Heart right ventricle (tissue), 16 donors: ENCODE results near the gene VAX1. TPM values are rescaled to one million over a fixed set of nuclear protein-coding genes. Genes with fewer than 3 reads are reported as not detected.
A peak's percentile ranks its signal among the peaks of the same experiment; 100 is the strongest.
"Not testable (repeated sequence)": the region's sequence is repeated elsewhere in the genome, so short reads cannot be mapped to it uniquely, and the experiment has no call there.

Experiments used
- ATAC-seq, 8 donors: fragments of 200-7000 bp; cut with Tn5 transposase; one replicate each; pipeline ENCODE4 v1.9.1; 2020; ENCODE audit warnings: mild to moderate bottlenecking in 8 of 8, moderate library complexity in 8 of 8, moderate number of reproducible peaks in 1 of 8
- DNase-seq, 2 donors: peaks; one replicate each; pipeline ENCODE4 v3.0.0-alpha.2; 2020
- H3K27ac ChIP-seq, 10 donors: fragments of 200-600 bp; sonication (generic) in 2 of 10; one replicate each; pipeline versions ENCODE4 v1.5.0 to v1.8.0; 2020 to 2022; ENCODE audit warnings: mild to moderate bottlenecking in 3 of 10
- H3K27me3 ChIP-seq, 7 donors: fragments of 200-600 bp; one replicate each; pipeline ENCODE4 v1.8.0; 2021 to 2022; ENCODE audit warnings: mild to moderate bottlenecking in 2 of 7
- H3K36me3 ChIP-seq, 9 donors: fragments of 200-600 bp; sonication (generic) in 1 of 9; one replicate each; pipeline versions ENCODE4 v1.5.0 to v1.8.0; 2020 to 2022; ENCODE audit warnings: mild to moderate bottlenecking in 2 of 9
- H3K4me1 ChIP-seq, 9 donors: fragments of 200-600 bp; sonication (generic) in 1 of 9; one replicate each; pipeline versions ENCODE4 v1.5.0 to v1.8.0; 2020 to 2022; ENCODE audit warnings: mild to moderate bottlenecking in 4 of 9
- H3K4me3 ChIP-seq, 10 donors: fragments of 200-600 bp; sonication (generic) in 2 of 10; one replicate each; pipeline versions ENCODE4 v1.5.0 to v1.8.0; 2020 to 2022; ENCODE audit warnings: mild to moderate bottlenecking in 7 of 10, moderate library complexity in 2 of 10
- H3K9me3 ChIP-seq, 11 donors: fragments of 200-600 bp in 10 of 11; sonication (generic) in 2 of 11; one replicate each; pipeline versions ENCODE4 v1.5.0 to v1.8.0; 2013 to 2022; ENCODE audit warnings: mild to moderate bottlenecking in 2 of 11, control low read depth in 1 of 11, moderate library complexity in 1 of 11
- WGBS, 2 donors: extraction: QIAGEN DNeasy Blood & Tissue Kit; methylation state at CpG; one replicate each; pipeline ENCODE4 v1.1.7; 2013; ENCODE audit warnings: inconsistent platforms in 1 of 2; 5-methylcytosine and 5-hydroxymethylcytosine counted together
- intact Hi-C, 10 donors: fragments of 100-400 bp; cut with DNase I; formaldehyde crosslinking; loops; one replicate each; pipeline versions ENCODE4 v1.11.1 to v1.14.2; 2022
- long read RNA-seq, 3 donors: library from polyadenylated mRNA; unstranded; transcript quantifications; one replicate each; pipeline ENCODE4 v2.0.0, GENCODE V29; 2020 to 2021
- polyA plus RNA-seq, 2 donors: library from polyadenylated mRNA; stranded (reverse); fragments of 200-250 nt; gene quantifications; one replicate each; pipeline ENCODE4 v1.2.3, GENCODE V29; 2013
- total RNA-seq, 10 donors: library from RNA; stranded (reverse); fragmentation: NEBNext Ultra II Directional in 3 of 10; extraction: Animal tissue kit (Norgen Biotek cat#: 25700) in 3 of 10; gene quantifications; one replicate each; pipeline versions ENCODE4 v1.2.1 to v1.2.4, GENCODE V29; 2021 to 2023
- TF ChIP-seq, protein P1 (sequence below), 9 donors: fragments of 200-600 bp; sonication (generic) in 2 of 9; IDR thresholded peaks; one replicate each; pipeline versions ENCODE4 v1.5.0 to v1.8.0; 2021 to 2022; ENCODE audit warnings: antibody characterized with exemption in 9 of 9, mild to moderate bottlenecking in 5 of 9, moderate library complexity in 1 of 9
- donor health status: Arrhythmogenic right ventricular cardiomyopathy.
- donor health status: ischemic (EF 13 %, LVEDD 7.1; RV severe dilation, severe dysfunction).
- donor health status: healthy with polysubstance abuse.
- donor health status: DM: no; HTN: yes; CAD: no.
- donor health status: DM: no; HTN: no; CAD: no.
- donor health status: ischemic (EF 25% LVEDD 6.9; RV normal size, moderate dysfunction).
- donor health status: ischemic (EF 25% LVEDD 5.7; RV mildly dilated, moderate dysfunction).
- donor health status: healthy.
- donor health status: DM: yes; HTN: yes; CAD: no.
- donor health status: Ischemic cardiomyopathy.
- donor health status: ischemic (EF 35%, LVEDD 5.7; RV mildly dilated, moderate dysfunction).
- donor health status: nonischemic (EF 11% LVEDD 7.7; RV severe dilation, severe dysfunction).
- donor health status: DM: yes; HTN: yes; CAD: no.
- donor health status: PGD.
- donor health status: ischemic (EF 29% LVEDD 5.4; RV normal size, mild dysfunction).
- donor health status: nonischemic (EF 23%, LVEDD 6.1; RV moderate dilation, normal function).

Gene VAX1, protein sequence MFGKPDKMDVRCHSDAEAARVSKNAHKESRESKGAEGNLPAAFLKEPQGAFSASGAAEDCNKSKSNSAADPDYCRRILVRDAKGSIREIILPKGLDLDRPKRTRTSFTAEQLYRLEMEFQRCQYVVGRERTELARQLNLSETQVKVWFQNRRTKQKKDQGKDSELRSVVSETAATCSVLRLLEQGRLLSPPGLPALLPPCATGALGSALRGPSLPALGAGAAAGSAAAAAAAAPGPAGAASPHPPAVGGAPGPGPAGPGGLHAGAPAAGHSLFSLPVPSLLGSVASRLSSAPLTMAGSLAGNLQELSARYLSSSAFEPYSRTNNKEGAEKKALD
- total RNA-seq (not detected), polyA plus RNA-seq (not detected)
- long read RNA-seq, donor 1, result 0 reads
- long read RNA-seq, donor 2, result 0 reads
- long read RNA-seq, donor 3, result 0 reads

DNA sequence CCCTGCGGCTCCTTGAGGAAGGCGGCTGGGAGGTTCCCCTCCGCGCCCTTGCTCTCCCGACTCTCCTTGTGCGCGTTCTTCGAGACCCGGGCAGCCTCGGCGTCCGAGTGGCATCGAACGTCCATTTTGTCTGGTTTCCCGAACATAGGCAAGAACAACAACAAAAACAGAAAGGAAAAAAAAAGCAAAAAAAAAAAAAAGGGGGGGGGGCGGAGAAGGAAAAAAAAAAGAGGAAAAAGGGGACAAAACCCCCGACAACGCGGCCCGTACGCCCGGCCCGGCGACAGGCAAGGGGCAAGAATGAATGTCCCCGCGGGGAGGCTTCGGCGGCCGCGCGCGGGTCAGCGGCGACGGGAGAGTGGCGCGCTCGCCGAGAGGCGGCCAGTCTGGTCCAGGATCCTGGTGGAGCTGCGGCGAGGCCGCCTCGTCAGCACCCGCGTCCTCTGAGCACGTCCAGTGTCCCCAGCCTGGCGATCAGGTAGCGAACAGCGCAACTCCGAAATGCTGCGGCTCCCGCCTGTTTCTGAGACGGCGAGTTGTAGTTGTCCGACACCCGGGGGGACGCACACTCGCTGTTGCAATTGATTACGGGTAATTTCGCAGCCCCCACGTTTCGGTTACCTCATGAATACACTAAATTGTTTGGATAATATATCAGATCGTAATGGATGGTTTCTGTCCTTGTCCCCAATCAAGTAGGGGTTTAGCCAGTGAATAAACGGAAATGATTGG, at the start of gene VAX1:
Gene VAX1 (minus strand): TSS at position 360 of the 732 bp plus-strand sequence. CDS start 214 bp downstream, at position 146.
- Histone ChIP-seq H3K27me3 (peaks cover 53 to 99% (median 98%) of the 10 kb centered on the region in 7 donors), H3K4me1 (peaks cover 5 to 37% (median 32%) of the 10 kb centered on the region in 9 donors), H3K9me3 (no peaks in the 10 kb centered on the region), H3K4me3 (peak within 1 kb of the TSS; percentile 25 to 49 (median 40)), H3K27ac (no peak within 1 kb of the TSS), H3K36me3 (no peaks in the 10 kb centered on the region)
- TF ChIP-seq, protein P1, sequence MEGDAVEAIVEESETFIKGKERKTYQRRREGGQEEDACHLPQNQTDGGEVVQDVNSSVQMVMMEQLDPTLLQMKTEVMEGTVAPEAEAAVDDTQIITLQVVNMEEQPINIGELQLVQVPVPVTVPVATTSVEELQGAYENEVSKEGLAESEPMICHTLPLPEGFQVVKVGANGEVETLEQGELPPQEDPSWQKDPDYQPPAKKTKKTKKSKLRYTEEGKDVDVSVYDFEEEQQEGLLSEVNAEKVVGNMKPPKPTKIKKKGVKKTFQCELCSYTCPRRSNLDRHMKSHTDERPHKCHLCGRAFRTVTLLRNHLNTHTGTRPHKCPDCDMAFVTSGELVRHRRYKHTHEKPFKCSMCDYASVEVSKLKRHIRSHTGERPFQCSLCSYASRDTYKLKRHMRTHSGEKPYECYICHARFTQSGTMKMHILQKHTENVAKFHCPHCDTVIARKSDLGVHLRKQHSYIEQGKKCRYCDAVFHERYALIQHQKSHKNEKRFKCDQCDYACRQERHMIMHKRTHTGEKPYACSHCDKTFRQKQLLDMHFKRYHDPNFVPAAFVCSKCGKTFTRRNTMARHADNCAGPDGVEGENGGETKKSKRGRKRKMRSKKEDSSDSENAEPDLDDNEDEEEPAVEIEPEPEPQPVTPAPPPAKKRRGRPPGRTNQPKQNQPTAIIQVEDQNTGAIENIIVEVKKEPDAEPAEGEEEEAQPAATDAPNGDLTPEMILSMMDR (IDR thresholded peaks at IDR 0.05), result no peak
- intact Hi-C loops, result no loop called here
- DNase-seq (no peak), ATAC-seq (no peak)
- 2% methylated on average over 64 of the region's 65 CpGs for WGBS, 2 donors

DNA sequence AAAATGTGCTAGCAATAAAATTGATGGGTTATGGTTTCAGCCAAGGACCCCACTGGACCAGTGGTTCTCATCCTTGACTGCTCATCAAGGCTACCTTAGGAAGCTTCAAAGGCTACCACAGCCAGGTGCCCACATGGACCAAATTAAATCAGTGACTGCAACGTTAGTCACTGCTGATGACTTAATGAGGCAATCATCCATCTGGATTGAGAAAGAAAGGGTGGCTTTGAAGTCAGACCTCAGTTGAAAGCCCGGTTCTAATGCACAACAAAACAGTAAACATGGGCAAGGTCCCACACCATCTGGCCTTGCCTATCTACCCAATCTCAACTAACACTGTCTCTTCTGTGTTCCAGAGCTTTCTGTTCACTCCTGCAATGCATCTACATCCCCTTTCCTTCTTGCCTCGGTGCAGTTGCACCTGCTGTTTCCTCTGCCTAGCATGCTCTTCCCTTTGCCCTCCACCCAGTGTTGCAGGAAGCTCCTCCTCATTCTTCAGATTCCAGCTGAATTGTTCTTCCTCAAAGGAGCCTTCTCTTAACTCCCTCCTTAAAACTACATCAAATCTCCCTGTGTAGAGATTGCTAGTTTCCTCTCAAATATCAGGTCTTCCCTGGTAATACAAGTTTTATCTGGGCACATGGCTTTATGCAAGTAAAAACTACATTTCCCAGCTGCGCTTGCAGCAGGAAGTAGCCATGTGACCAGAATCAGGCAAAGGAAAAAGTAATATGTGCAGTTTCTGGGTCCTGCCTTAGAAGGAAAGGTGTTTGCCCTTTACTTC, 49.0 kb upstream of the VAX1 start:
- TF ChIP-seq, protein P1 (IDR thresholded peaks at IDR 0.05), result no peak
- no peak overlapping the region for H3K27ac ChIP-seq
- no peaks in the 10 kb centered on the region for H3K36me3 ChIP-seq
- intact Hi-C loops, result no loop called here
- no peak overlapping the region for H3K4me3 ChIP-seq
- WGBS, 2 donors, result 62 to 74% methylated on average over 4 of the region's 4 CpGs
- peaks cover 0 to 20% (median 0%) of the 10 kb centered on the region in 11 donors for H3K9me3 ChIP-seq
- no peaks in the 10 kb centered on the region for H3K4me1 ChIP-seq
- no peak for ATAC-seq
- no peak for DNase-seq
- peaks cover 0 to 20% (median 9%) of the 10 kb centered on the region in 7 donors for H3K27me3 ChIP-seq

DNA sequence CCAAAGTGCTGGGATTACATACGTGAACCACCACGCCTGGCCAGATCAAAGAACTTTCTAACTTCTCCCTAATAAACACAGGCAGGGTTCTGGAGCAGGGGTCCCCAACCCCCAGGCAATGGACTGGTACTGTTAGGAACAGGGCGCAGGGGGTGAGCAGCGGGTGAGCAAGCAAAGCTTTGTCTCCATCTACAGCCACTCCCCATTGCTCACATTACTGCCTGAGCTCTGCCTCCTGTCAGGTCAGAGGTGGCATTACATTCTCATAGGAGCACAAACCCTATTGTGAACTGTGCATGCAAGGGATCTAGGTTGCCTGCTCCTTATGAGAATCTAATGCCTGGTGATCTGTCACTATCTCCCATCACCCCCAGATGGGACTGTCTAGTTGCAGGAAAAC, 47.7 kb upstream of the VAX1 start:
- intact Hi-C loops, H3K27ac ChIP-seq, H3K36me3 ChIP-seq, ATAC-seq, DNase-seq, H3K4me1 ChIP-seq, H3K4me3 ChIP-seq: not testable (repeated sequence)
- H3K9me3 ChIP-seq, result peaks cover 0 to 20% (median 0%) of the 10 kb centered on the region in 11 donors
- peaks cover 0 to 32% (median 21%) of the 10 kb centered on the region in 7 donors for H3K27me3 ChIP-seq
- WGBS, 2 donors, result 90 to 92% methylated on average over 4 of the region's 4 CpGs

DNA sequence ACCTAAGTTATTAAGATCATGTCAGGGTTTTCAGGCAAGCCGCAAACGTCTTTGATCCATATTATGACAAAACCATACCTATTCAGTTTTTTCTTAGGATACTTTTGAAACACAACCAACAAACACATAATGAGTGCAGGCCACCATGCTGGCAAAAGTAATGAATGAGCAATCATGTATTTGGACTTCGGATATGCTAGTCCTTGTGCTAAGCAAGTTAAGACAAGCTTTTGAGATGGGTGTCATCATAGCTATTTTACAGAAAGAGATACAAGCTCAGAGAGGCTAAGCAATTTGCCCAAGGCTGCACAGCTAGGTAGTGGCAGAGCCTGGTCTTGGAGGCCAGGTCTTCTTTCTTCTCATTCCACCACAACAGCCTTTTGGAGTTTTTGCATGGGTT, 46.8 kb upstream of the VAX1 start:
- no peak for DNase-seq
- intact Hi-C loops, result no loop called here
- 87 to 91% methylated on average over 3 of the region's 3 CpGs for WGBS, 2 donors
- Histone ChIP-seq H3K36me3 (no peaks in the 10 kb centered on the region), H3K9me3 (peaks cover 0 to 15% (median 0%) of the 10 kb centered on the region in 11 donors), H3K4me3 (no peak overlapping the region), H3K27me3 (peaks cover 0 to 42% (median 31%) of the 10 kb centered on the region in 7 donors), H3K4me1 (no peaks in the 10 kb centered on the region), H3K27ac (no peak overlapping the region)
- ATAC-seq, result no peak
- TF ChIP-seq, protein P1 (IDR thresholded peaks at IDR 0.05), result no peak
